IMR-90 (cell line): Measurements from ENCODE around the gene ABHD17C. TPM values are rescaled to one million over a fixed set of nuclear protein-coding genes. Genes with fewer than 3 reads are reported as not detected.

Experiments used
- ATAC-seq: fragments of 200-7000 bp; cut with Tn5 transposase; 2 replicates; pipeline ENCODE4 v1.9.1; 2020; ENCODE audit warnings: low read depth, mild to moderate bottlenecking, moderate library complexity
- BruUV-seq: library from RNA; stranded (reverse); fragments of 400-500 nt; replicated peaks from 2 replicates; lab custom pipeline; 2021; lab: Mats Ljungman, UMichigan
- CTCF ChIA-PET: fragments of 300-600 bp; formaldehyde crosslinking; extraction: SDS; loops from one replicate; lab custom pipeline; 2021; ENCODE audit warnings: antibody characterized with exemption; lab: Yijun Ruan, JAX
- POLR2A ChIA-PET: fragments of 300-600 bp; sonication (Branson Sonifier 250); formaldehyde crosslinking; loops from one replicate; lab custom pipeline; 2022; ENCODE audit warnings: antibody characterized with exemption; ENCODE audit not compliant: unreplicated experiment; lab: Charles Lee
- DNase-seq: peaks from one replicate; pipeline ENCODE4 v3.0.0; 2013
- H2AFZ ChIP-seq: replicated peaks from 2 replicates; pipeline ENCODE3; 2013; ENCODE audit warnings: low read length, mild to moderate bottlenecking; ENCODE audit not compliant: poor library complexity
- H2AK5ac ChIP-seq: 2 replicates; pipeline ENCODE4 v1.6.1; 2013; ENCODE audit warnings: low read depth, low read length, inconsistent platforms
- H2AK9ac ChIP-seq: replicated peaks from 2 replicates; pipeline ENCODE3; 2013; ENCODE audit warnings: mild to moderate bottlenecking, low read depth, low read length, moderate library complexity; ENCODE audit not compliant: poor library complexity
- H2BK120ac ChIP-seq: 2 replicates; pipeline ENCODE4 v1.6.1; 2013; ENCODE audit warnings: low read depth, low read length, inconsistent platforms
- H2BK15ac ChIP-seq: 3 replicates; pipeline ENCODE4 v1.6.1; 2013; ENCODE audit warnings: low read depth, low read length, inconsistent platforms
- H2BK20ac ChIP-seq: 2 replicates; pipeline ENCODE4 v1.6.1; 2013; ENCODE audit warnings: low read depth, mild to moderate bottlenecking, inconsistent platforms, low read length, moderate library complexity
- H2BK5ac ChIP-seq: 2 replicates; pipeline ENCODE4 v1.6.1; 2013; ENCODE audit warnings: mild to moderate bottlenecking, low read depth, low read length, inconsistent platforms; ENCODE audit not compliant: poor library complexity, severe bottlenecking
- H3K14ac ChIP-seq: replicated peaks from 2 replicates; pipeline ENCODE4 v1.6.1; 2013; ENCODE audit warnings: low read depth, low read length, inconsistent platforms
- H3K18ac ChIP-seq: 2 replicates; pipeline ENCODE4 v1.6.1; 2013; ENCODE audit warnings: low read depth, low read length, control low read depth
- H3K23ac ChIP-seq: 2 replicates; pipeline ENCODE4 v1.6.1; 2013; ENCODE audit warnings: low read depth, low read length, inconsistent platforms
- H3K27ac ChIP-seq: 2 replicates; pipeline ENCODE4 v1.5.1; 2013; ENCODE audit warnings: mild to moderate bottlenecking, control low read depth, low read length; ENCODE audit not compliant: insufficient read depth
- H3K27me3 ChIP-seq: 2 replicates; pipeline ENCODE4 v1.6.1; 2013; ENCODE audit warnings: low read length; ENCODE audit not compliant: control insufficient read depth, insufficient read depth
- H3K36me3 ChIP-seq: 2 replicates; pipeline ENCODE4 v1.6.1; 2013; ENCODE audit warnings: low read length, mixed read lengths; ENCODE audit not compliant: control insufficient read depth, insufficient read depth
- H3K4ac ChIP-seq: 2 replicates; pipeline ENCODE4 v1.6.1; 2013; ENCODE audit warnings: low read depth, low read length, inconsistent platforms
- H3K4me1 ChIP-seq: 2 replicates; pipeline ENCODE4 v1.6.1; 2013; ENCODE audit warnings: low read length, mixed read lengths; ENCODE audit not compliant: control insufficient read depth, insufficient read depth
- H3K4me2 ChIP-seq: 2 replicates; pipeline ENCODE4 v1.6.1; 2013; ENCODE audit warnings: low read depth, mild to moderate bottlenecking, control low read depth, low read length, moderate library complexity
- H3K4me3 ChIP-seq: 2 replicates; pipeline ENCODE4 v1.5.1; 2013; ENCODE audit warnings: low read depth, mild to moderate bottlenecking, control low read depth, low read length, moderate library complexity; ENCODE audit not compliant: insufficient read depth
- H3K56ac ChIP-seq: 2 replicates; pipeline ENCODE4 v1.6.1; 2013; ENCODE audit warnings: low read length, inconsistent platforms; ENCODE audit not compliant: insufficient read depth; ENCODE audit errors: extremely low read depth
- H3K79me1 ChIP-seq, 2 experiments: 2 replicates each; pipeline ENCODE4 v1.6.1; 2013; ENCODE audit warnings: low read length in 2 of 2, inconsistent platforms in 1 of 2, low read depth in 1 of 2
- H3K9ac ChIP-seq: 2 replicates; pipeline ENCODE4 v1.6.1; 2013; ENCODE audit warnings: low read depth, low read length, control low read depth
- H3K9me1 ChIP-seq: 2 replicates; pipeline ENCODE4 v1.6.1; 2013; ENCODE audit warnings: low read length, inconsistent platforms; ENCODE audit not compliant: insufficient read depth
- H3K9me3 ChIP-seq: 2 replicates; pipeline ENCODE4 v1.6.1; 2013; ENCODE audit warnings: low read length; ENCODE audit not compliant: control insufficient read depth, insufficient read depth
- H4K20me1 ChIP-seq: 2 replicates; pipeline ENCODE4 v1.6.1; 2013; ENCODE audit warnings: low read length, inconsistent platforms; ENCODE audit not compliant: insufficient read depth
- H4K5ac ChIP-seq: 2 replicates; pipeline ENCODE4 v1.6.1; 2013; ENCODE audit warnings: mild to moderate bottlenecking, low read depth, low read length, control low read depth
- H4K8ac ChIP-seq, 2 experiments: 2 replicates each; pipeline ENCODE4 v1.6.1; 2013; ENCODE audit warnings: low read depth in 2 of 2, low read length in 2 of 2, control low read depth in 1 of 2, inconsistent platforms in 1 of 2
- H4K91ac ChIP-seq: 2 replicates; pipeline ENCODE4 v1.6.1; 2013; ENCODE audit warnings: low read depth, low read length, inconsistent platforms; ENCODE audit not compliant: insufficient read depth
- FOS ChIP-seq: fragments of 150-350 bp; IDR thresholded peaks from 2 replicates; pipeline ENCODE4 v1.6.1; 2016; ENCODE audit warnings: low read depth, low read length
- NFE2L2 ChIP-seq: fragments of 150-350 bp; IDR thresholded peaks from 2 replicates; pipeline ENCODE4 v1.6.1; 2016; ENCODE audit warnings: low read depth, mild to moderate bottlenecking, low read length
- RAD21 ChIP-seq: IDR thresholded peaks from 2 replicates; pipeline ENCODE4 v1.6.1; 2012; ENCODE audit warnings: low read length, improper control_type of control experiment
- WGBS, 2 experiments: methylation state at CpG; one replicate each; pipeline versions ENCODE4 v1.1.5 to v1.1.7; 2013; ENCODE audit warnings: missing lambda C conversion rate in 2 of 2; ENCODE audit not compliant: insufficient read length in 1 of 2; ENCODE audit errors: extremely low coverage in 2 of 2; 5-methylcytosine and 5-hydroxymethylcytosine counted together
- dilution Hi-C: fragments of 300-500 bp; cut with HindIII; formaldehyde crosslinking; loops from one replicate; pipeline ENCODE4 v1.14.3; 2018; ENCODE audit warnings: low sequenced_read_pairs; ENCODE audit not compliant: unreplicated experiment
- in situ Hi-C: fragments of 300-500 bp; cut with MboI; formaldehyde crosslinking; loops from 3 replicates; pipeline ENCODE4 v1.14.3; 2019; ENCODE audit warnings: low sequenced_read_pairs, inconsistent platforms, mixed read lengths
- intact Hi-C: fragments of 100-400 bp; cut with micrococcal nuclease; formaldehyde crosslinking; loops from 2 replicates; pipeline ENCODE4 v1.10.0; 2022
- polyA plus RNA-seq, 3 experiments: library from polyadenylated mRNA; depleted of rRNA; stranded (reverse); fragments of >200 nt; gene quantifications; 2 replicates each; pipeline ENCODE4 v1.2.3, GENCODE V29; 2012; ENCODE audit warnings: low replicate concordance in 1 of 3
- total RNA-seq: library from RNA; depleted of rRNA; stranded (reverse); fragments of >200 nt; gene quantifications from 2 replicates; pipeline ENCODE4 v1.2.3, GENCODE V29; 2012

Gene ABHD17C
- total and polyA plus RNA-seq, 2 of the 4 experiments (the other 2 are of a cell fraction), result 5.4 to 10.3 TPM

DNA sequence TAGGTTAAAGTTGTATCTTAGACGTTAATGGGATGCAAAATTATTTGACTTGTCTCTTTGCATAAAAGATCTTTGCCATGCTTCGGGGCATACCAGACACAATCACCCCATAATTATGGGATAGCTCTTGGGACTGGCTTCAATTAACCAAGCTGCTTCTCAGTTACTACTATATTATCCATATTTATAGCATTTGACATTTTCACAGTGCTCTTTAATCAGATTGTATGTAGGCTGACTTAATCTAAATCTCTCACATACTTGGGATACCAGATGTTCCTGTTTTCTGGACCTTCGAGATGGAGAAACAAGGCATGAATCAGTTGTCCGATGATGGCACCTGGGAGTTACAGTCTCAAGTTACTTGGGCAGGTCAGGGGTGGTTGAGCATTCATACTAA, 27.2 kb upstream of the ABHD17C start:
- Histone ChIP-seq H4K5ac (no peak overlapping the region), H3K18ac (no peak overlapping the region), H3K23ac (no peak overlapping the region), H4K8ac (no peak overlapping the region), H4K91ac (no peak overlapping the region), H2BK20ac (no peak overlapping the region), H3K9me1 (no peaks in the 10 kb centered on the region), H3K4me2 (no peak overlapping the region), H3K14ac (no peak overlapping the region), H3K4me3 (no peak overlapping the region), H3K4ac (no peak overlapping the region), H3K27ac (no peak overlapping the region), H3K79me1 (no peaks in the 10 kb centered on the region), H2BK120ac (no peak overlapping the region), H3K9ac (no peak overlapping the region), H3K56ac (no peak overlapping the region), H2AFZ (no peak overlapping the region), H3K36me3 (no peaks in the 10 kb centered on the region), H3K27me3 (no peaks in the 10 kb centered on the region), H2AK5ac (no peak overlapping the region), H3K4me1 (peaks cover 7% of the 10 kb centered on the region), H2AK9ac (no peak overlapping the region), H4K20me1 (no peaks in the 10 kb centered on the region), H3K9me3 (no peaks in the 10 kb centered on the region), H2BK15ac (no peak overlapping the region), H2BK5ac (no peak overlapping the region)
- in situ Hi-C loops, result no loop called here
- TF ChIP-seq NFE2L2 (no peak), FOS (no peak), RAD21 (no peak)
- WGBS, 2 experiments, result no CpG with 5 or more reads among the region's 4 CpGs
- dilution Hi-C loops, result no loop called here
- intact Hi-C loops, result no loop called here
- no peak for DNase-seq
- POLR2A ChIA-PET, result no interaction called here
- CTCF ChIA-PET, result no interaction called here
- no peak for ATAC-seq
- no TSS peak for BruUV-seq
